Stimulated activated CD8-positive, alpha-beta memory T cell treated with anti-CD3 and anti-CD28 coated beads, Interleukin-2, amount 100 ng/mL, for 48 hours (primary cell): ENCODE data around the gene GSG1L.

Source experiments
- DNase-seq, 2 donors: peaks; one replicate each; pipeline ENCODE4 v3.0.0-alpha.2; 2020; ENCODE audit warnings: low read depth in 2 of 2

Gene GSG1L

DNA sequence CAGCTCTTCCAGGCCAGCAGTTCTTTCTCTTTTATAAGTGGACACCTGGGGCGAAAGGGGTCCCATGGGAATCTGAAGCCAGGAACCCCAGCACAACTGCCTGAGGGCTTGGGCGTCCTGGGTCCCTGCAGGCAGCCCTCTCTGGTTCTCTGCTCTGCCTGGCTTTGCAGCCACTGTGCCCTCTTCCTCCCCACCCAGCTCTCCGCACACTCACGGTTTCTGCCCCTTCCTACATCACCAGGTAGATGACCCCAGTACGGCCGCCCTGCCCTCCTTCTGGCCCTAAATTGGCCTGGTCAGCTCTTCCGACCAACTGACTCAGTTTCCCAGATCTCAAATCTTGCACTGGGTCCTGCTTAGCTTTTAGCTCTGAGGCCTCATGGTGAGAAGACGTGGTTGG, 288.3 kb downstream of the GSG1L start:
- DNase-seq: no peak

GRCh38 chr16:27774779-27775178, 288.7 kb downstream of the GSG1L start:
- no peak for DNase-seq

- no peak for DNase-seq
Observed at GRCh38 chr16:27773344-27773743, 290.2 kb downstream of the GSG1L start.

DNA sequence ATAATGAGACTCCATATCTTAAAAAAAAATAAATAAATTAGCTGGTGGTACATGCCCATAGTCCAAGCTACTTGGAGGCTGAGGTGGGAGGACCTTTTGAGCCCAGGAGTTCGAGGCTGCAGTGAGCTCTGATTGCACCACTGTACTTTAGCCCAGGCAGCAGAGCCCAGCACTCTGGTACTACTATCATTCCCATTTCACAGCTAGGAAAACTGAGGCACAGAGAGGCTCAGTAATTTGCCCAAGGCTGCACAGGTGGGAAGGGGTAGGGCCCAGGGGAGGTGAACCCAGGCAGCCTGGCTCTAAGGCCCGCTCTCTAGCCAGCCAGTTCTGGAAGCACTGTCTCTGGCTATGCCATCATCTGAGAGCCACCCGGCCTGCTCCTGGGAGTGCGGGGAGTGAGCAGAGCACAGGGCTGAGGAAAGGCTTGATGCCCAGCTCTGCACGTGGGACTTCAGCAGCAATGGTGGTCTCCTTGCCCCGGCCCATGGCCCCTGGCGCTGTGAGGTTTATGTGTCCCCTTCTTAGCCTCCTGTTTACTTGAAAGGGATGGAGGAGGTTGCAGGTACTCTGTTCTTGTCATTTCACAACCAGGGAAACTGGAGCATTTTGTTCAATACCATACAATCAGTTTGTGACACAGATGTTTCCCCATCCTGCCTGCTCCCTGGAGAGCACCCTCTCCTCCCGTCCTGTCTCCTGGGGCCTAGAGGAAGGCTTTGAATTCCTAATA, 291.3 kb downstream of the GSG1L start:
- no peak for DNase-seq

DNA sequence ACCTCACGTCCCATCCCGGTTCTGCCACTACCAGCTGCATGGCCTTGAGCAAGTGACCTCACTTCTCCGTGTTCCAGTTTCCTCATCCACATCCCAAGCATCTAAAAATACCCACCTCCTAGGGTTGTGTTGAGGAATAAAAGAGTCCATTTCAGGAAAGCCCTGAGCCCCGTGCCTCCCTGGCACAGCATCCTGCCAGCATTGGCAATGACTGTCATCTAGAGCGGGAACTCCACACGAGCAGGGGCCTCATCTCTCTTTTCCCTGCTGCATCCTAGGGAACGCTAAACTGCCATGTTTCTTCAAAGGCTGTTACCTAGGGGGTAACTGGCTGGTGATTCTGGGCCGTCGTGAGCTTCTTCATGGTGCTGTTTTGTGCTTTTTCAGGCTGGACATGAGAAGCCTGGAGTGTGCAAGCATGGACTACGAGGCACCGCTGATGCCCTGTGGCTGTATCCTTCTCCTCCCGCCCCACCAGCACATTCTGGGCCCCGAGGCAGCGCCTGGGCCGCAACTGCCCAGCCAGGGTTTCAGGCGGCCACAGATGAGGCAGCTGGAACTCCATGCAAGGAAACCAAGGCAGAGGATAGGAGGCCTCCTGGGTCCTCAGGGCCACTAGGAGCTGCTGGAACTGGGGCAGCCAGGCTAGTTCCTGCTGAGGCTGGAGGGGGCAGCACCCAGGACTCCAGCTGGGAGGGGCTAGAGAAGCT, 292.2 kb downstream of the GSG1L start:
- DNase-seq: no peak

GRCh38 chr16:27770271-27771196, 293.0 kb downstream of the GSG1L start:
- DNase-seq: no peak

DNA sequence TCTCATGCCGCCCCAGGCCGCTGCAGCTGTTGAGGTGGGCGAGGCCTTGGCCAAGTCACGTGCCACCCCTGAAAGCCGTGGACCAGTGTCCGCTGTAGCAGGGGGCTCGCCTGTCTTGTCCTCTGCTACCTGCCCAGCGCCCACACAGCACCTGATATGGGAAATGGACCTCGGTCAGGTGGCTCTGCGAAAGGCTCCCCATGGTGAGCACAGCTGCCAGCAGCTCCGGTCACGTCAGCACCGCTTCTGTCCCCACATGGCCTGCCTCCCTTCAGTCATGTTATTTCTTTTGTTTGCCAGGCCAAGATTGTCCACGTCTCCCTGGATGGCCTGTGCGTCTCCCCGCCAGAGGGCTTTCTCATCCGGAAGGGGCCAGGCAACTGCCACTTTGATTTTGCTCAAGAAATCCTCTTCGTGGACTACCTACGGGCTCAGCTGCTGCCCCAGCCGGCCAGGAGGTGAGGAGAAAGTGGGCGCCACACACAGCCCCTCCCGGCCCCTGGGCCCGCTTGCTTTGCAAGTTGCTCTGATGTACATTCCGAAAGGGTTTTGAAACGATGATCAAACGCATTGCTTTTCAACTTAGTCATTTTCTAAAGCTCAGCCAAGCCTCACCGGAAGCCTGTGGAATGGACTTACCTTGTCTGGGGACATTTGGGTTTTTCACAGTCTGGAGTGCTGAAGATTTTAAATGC, 293.8 kb downstream of the GSG1L start:
- no peak for DNase-seq

GRCh38 chr16:27768651-27769272, 294.8 kb downstream of the GSG1L start:
- no peak for DNase-seq

DNA sequence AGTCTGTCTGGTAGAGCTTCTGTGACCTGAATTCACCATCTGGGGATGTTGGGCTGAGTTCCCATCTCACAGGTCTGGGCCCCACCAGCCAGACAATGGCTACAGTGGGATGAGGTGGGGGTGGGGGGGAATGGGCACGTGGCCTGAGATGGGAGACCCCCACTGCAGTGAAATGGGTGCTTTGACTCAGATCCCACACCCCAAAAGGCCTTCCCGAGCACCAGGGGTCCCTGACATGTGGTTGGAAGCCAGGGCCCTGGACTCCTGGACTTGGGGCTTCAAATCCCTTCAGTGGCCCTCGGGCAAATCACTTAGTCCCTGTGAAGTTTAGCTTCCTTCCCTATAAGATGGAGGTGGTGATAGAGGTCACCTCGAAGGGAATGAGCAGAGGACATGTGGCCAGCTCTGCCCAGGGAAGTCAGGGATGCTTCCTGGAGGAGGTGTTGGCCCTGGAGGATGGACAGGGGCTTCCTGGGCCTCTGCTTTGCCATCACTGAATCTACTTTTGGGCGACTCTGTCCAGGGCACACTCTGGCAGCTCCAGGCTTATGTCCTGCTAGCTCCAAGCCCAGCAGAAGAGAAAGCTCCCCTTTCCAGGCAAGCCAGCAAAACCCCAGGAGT, 295.4 kb downstream of the GSG1L start:
- DNase-seq: no peak

GRCh38 chr16:27767081-27767480, 296.4 kb downstream of the GSG1L start:
- no peak for DNase-seq

DNA sequence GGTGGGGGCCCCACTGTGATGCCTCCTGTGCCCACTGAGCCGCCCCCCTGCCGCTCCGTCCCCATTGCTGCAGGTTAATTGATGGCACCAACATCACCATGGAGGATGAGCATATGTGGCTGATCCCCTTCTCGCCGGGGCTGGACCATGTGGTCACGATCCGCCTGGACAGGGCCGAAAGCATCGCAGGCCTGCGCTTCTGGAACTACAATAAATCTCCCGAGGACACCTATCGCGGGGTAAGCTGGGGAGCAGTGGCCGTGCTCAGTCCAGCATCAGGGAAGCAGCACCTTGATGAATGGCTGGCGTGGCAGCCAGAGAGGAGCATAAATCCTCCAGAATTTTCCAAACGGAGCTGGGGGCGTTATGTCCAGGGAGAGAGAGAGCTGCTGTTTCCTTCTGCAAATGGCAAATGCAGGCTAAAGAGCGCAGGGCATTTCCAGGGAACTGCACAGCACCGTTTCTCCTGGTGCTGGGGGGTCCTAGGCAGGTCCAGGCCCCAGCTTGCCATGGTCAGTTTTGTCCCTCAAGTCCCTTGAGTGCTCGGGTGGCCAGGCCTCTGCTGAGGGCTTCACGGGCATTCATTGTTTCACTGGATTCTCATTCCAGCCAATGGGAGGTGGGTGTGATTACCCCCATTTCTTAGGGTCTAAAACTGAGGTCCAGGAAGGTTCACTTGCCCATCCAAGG, 297.1 kb downstream of the GSG1L start:
- no peak for DNase-seq

DNA sequence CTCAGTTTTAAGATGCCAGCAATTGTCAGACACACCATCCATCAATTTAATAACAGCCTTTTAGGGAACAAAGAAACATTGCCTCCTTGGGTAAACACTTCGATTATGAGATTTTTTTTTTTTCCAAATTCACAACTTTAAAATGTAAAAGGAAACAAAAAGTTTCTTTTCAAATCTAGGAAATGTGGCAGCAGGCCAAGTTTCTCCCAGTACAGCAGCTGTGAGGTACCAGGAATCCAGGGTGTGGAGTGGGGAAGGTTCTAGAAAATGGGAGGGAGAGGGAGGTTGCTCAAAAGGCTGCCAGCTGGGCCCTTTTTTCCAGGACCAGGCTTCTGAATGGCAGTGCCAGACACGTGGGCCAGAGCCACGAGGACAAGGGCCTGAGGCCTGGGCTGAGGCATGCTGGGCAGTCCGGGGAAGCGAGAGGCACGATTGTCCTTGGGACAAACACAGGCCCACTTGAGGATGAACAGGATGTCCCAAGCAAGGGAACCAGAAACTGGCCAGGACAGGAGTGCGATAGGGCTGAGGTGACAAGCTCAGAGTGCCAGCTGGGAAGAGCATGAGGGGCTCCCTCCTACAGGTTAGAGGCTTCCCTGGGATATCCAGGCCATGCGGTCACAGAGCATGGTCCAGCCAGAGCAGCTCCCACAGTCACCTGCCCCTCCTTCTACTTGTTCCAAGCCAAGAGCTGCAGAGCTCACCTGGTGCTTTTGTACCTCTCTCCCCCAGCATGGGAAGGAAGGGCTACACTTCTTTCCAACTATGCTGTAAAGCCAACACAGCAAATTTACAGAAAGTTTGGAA, 298.4 kb downstream of the GSG1L start:
- DNase-seq: no peak

DNA sequence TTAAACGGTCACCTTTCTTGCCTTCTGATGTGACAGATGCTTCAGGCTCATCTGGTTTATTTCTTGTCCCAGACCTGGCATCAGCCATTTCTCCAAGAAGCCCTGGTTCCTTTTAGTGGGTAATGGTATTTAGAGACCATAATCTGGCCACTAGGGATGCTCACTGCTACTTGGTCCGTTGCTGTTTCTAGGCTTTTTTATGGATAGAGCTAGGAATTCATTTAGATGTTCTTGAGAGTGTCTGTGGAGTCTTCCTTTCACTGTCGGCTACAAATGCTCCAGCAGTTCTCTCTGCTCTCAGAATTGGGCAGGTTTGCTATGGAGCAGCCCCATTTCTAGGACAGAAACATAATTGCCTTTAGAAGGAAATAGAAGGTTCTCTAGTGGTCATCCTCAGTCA, 299.1 kb downstream of the GSG1L start:
- no peak for DNase-seq

DNA sequence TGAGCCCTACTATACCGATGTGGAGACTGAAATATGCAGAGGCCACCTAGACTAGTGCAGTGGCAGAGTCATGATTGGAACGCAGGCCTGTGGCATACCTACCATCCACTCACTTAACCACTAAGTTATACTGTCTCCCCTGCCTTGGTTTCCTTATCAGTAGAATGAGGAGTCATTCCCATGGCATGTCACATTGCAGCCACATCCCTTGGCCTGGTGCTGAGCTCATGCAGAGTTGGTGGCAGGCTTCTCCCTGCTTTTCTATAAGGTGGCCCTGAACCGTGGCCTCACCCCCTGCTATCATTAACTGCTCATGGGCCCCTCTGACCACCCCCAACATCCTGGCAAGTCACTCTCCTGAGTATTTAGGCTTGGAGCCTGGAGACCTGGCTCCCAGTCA, 301.1 kb downstream of the GSG1L start:
- DNase-seq: no peak

DNA sequence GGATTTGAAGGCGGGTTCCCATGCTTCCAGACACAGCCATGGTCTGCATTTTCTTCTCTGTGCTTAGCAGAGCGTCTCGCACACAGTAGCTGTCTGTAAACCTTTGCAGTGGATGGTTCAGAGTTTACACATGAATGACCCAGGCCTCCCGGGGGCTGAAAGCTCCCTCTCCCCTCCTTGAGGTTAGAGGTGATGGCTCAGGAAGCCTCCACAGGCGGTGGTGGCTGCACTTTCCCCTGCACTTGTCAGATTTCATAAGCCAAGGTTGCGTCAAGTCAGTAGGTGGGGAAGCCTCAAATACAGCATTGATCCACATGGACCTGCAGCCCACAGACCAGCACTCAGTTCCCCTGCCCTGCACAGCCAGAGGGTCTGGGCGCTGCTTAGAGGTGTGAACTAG, 301.7 kb downstream of the GSG1L start:
- no peak for DNase-seq

DNA sequence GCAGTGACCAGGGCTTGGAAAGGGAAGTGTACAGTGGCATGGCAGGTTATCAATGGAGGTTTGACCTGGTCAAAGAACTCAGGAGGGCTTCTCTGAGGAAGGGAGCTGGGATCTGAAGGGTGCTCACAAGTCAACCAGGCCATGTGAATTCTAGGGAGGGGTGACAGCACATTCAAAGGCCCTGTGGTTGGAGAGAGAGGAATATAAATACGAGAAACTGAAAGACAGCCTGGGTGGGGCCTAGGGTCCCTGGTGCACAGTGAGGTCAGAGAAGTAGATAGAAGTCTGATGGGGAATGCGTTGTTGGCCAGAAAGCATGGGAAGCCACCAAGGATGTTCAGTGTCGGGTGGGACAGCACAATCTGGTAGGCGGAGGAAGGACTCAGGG, 302.7 kb downstream of the GSG1L start:
- no peak for DNase-seq

GRCh38 chr16:27759967-27760788, 303.3 kb downstream of the GSG1L start:
- no peak for DNase-seq

DNA sequence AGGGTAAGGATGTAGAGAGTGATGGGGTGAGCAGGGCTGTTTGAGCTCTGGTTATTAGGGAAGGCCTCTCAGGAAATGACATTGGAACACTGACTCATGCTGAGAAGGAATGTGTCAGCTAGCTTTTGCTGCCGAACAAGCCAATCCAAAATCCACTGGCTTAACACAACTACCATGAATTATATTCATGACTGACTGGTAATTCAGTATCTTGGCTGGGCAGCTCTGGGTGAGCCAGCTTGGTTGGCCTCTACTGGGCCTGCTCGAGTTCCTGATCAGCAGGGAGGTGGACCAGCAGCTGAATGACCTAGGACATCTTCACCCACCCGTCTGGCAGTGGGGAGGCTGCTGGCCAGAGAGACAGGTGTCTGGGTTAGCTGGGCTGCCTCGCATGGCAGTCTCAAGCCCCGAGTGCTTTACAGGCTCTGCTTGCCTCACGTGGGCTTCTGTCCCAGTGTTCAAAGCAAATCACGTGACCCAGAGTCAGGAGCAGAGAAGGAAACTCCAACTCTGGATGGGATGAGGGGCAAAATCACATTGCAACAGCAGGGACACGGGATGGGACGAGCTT, 304.1 kb downstream of the GSG1L start:
- DNase-seq: no peak
